ENCODE results near the gene CKS1B.

The CKS1B gene

GRCh38 chr1:154966111-154966510 is 8.4 kb upstream of the CKS1B start:
- no peak overlapping the region for H3K9ac ChIP-seq (ENCODE audit: low read length)
- H3K36me3 ChIP-seq (ENCODE audit: control insufficient read depth, insufficient read depth, low read length) = peaks cover 26% of the 10 kb centered on the region
- H4K8ac ChIP-seq (ENCODE audit: low read depth, low read length) = no peak overlapping the region
- no peak overlapping the region for H3K27ac ChIP-seq (ENCODE audit: low read depth, low read length)
- no peak overlapping the region for H3K23ac ChIP-seq (ENCODE audit: low read length)
- H3K79me1 ChIP-seq (ENCODE audit: low read length) = peaks cover 27% of the 10 kb centered on the region
- H3K4me2 ChIP-seq (ENCODE audit: low read length) = no peak overlapping the region
- H4K5ac ChIP-seq (ENCODE audit: low read length) = no peak overlapping the region
- no peaks in the 10 kb centered on the region for H3K4me1 ChIP-seq (ENCODE audit: control insufficient read depth, low read depth, low read length)
- peaks cover 35% of the 10 kb centered on the region for H3K79me2 ChIP-seq (ENCODE audit: control insufficient read depth, insufficient read depth, low read length)
- no peak overlapping the region for H3K56ac ChIP-seq (ENCODE audit: low read length)
- H3K27me3 ChIP-seq (ENCODE audit: insufficient read depth, low read length, poor library complexity) = no peaks in the 10 kb centered on the region
- no peak overlapping the region for H2BK5ac ChIP-seq (ENCODE audit: low read length)
- H3K4me3 ChIP-seq (ENCODE audit: low read length) = no peak overlapping the region
- no peak overlapping the region for H2BK15ac ChIP-seq (replicated peaks; ENCODE audit: low read depth)
- WGBS (ENCODE audit: extremely low coverage, insufficient coverage, low lambda C conversion rate) = no CpG with 5 or more reads among the region's 7 CpGs
- H3K18ac ChIP-seq (ENCODE audit: low read length) = no peak overlapping the region
- no peak overlapping the region for H2BK120ac ChIP-seq (ENCODE audit: low read depth, low read length)
- no peak for DNase-seq
- no peak overlapping the region for H2AK5ac ChIP-seq (ENCODE audit: low read length)
- no peak overlapping the region for H3K4ac ChIP-seq (ENCODE audit: low read depth, low read length)

- no CpG with 5 or more reads among the region's 5 CpGs for WGBS (ENCODE audit: extremely low coverage, insufficient coverage, low lambda C conversion rate)
- Histone ChIP-seq H3K56ac (ENCODE audit: low read length) (no peak overlapping the region), H3K36me3 (ENCODE audit: control insufficient read depth, insufficient read depth, low read length) (peaks cover 26% of the 10 kb centered on the region), H2BK120ac (ENCODE audit: low read depth, low read length) (no peak overlapping the region), H4K8ac (ENCODE audit: low read depth, low read length) (no peak overlapping the region), H2BK5ac (ENCODE audit: low read length) (no peak overlapping the region), H3K79me2 (ENCODE audit: control insufficient read depth, insufficient read depth, low read length) (peaks cover 37% of the 10 kb centered on the region), H2BK15ac (replicated peaks; ENCODE audit: low read depth) (no peak overlapping the region), H2AK5ac (ENCODE audit: low read length) (no peak overlapping the region), H3K27ac (ENCODE audit: low read depth, low read length) (no peak overlapping the region), H4K5ac (ENCODE audit: low read length) (no peak overlapping the region), H3K4me1 (ENCODE audit: control insufficient read depth, low read depth, low read length) (peaks cover 6% of the 10 kb centered on the region), H3K9ac (ENCODE audit: low read length) (peak overlapping the region; percentile 15), H3K4ac (ENCODE audit: low read depth, low read length) (no peak overlapping the region), H3K79me1 (ENCODE audit: low read length) (peaks cover 27% of the 10 kb centered on the region), H3K4me2 (ENCODE audit: low read length) (no peak overlapping the region), H3K18ac (ENCODE audit: low read length) (no peak overlapping the region), H3K4me3 (ENCODE audit: low read length) (no peak overlapping the region), H3K23ac (ENCODE audit: low read length) (no peak overlapping the region), H3K27me3 (ENCODE audit: insufficient read depth, low read length, poor library complexity) (no peaks in the 10 kb centered on the region)
- no peak for DNase-seq
Observed at GRCh38 chr1:154967331-154967950, 7.0 kb upstream of the CKS1B start.

- H3K4me1 ChIP-seq (ENCODE audit: control insufficient read depth, low read depth, low read length) = peaks cover 6% of the 10 kb centered on the region
- peaks cover 26% of the 10 kb centered on the region for H3K79me1 ChIP-seq (ENCODE audit: low read length)
- no peak overlapping the region for H3K4ac ChIP-seq (ENCODE audit: low read depth, low read length)
- no peak overlapping the region for H4K8ac ChIP-seq (ENCODE audit: low read depth, low read length)
- H3K9ac ChIP-seq (ENCODE audit: low read length) = peak overlapping the region; percentile 95
- H3K36me3 ChIP-seq (ENCODE audit: control insufficient read depth, insufficient read depth, low read length) = peaks cover 21% of the 10 kb centered on the region
- no peak overlapping the region for H2BK120ac ChIP-seq (ENCODE audit: low read depth, low read length)
- no peak overlapping the region for H2BK5ac ChIP-seq (ENCODE audit: low read length)
- peaks cover 37% of the 10 kb centered on the region for H3K79me2 ChIP-seq (ENCODE audit: control insufficient read depth, insufficient read depth, low read length)
- peak overlapping the region; percentile 87 for H3K56ac ChIP-seq (ENCODE audit: low read length)
- no peak overlapping the region for H4K5ac ChIP-seq (ENCODE audit: low read length)
- peak; percentile 29 for DNase-seq
- H3K4me2 ChIP-seq (ENCODE audit: low read length) = peak overlapping the region; percentile 73
- H2AK5ac ChIP-seq (ENCODE audit: low read length) = no peak overlapping the region
- no peak overlapping the region for H3K23ac ChIP-seq (ENCODE audit: low read length)
- no peak overlapping the region for H2BK15ac ChIP-seq (replicated peaks; ENCODE audit: low read depth)
- no CpG with 5 or more reads among the region's 3 CpGs for WGBS (ENCODE audit: extremely low coverage, insufficient coverage, low lambda C conversion rate)
- H3K27me3 ChIP-seq (ENCODE audit: insufficient read depth, low read length, poor library complexity) = no peaks in the 10 kb centered on the region
- H3K18ac ChIP-seq (ENCODE audit: low read length) = no peak overlapping the region
- no peak overlapping the region for H3K27ac ChIP-seq (ENCODE audit: low read depth, low read length)
- peak overlapping the region; percentile 79 for H3K4me3 ChIP-seq (ENCODE audit: low read length)
Observed at GRCh38 chr1:154968731-154969130, 5.8 kb upstream of the CKS1B start.

- Histone ChIP-seq H2AK5ac (ENCODE audit: low read length) (peak overlapping the region; percentile 59), H4K8ac (ENCODE audit: low read depth, low read length) (no peak overlapping the region), H3K4me2 (ENCODE audit: low read length) (peak overlapping the region; percentile 73), H3K36me3 (ENCODE audit: control insufficient read depth, insufficient read depth, low read length) (peaks cover 17% of the 10 kb centered on the region), H3K4me1 (ENCODE audit: control insufficient read depth, low read depth, low read length) (peaks cover 6% of the 10 kb centered on the region), H3K18ac (ENCODE audit: low read length) (no peak overlapping the region), H3K27me3 (ENCODE audit: insufficient read depth, low read length, poor library complexity) (no peaks in the 10 kb centered on the region), H2BK5ac (ENCODE audit: low read length) (no peak overlapping the region), H4K5ac (ENCODE audit: low read length) (no peak overlapping the region), H3K79me1 (ENCODE audit: low read length) (peaks cover 25% of the 10 kb centered on the region), H2BK120ac (ENCODE audit: low read depth, low read length) (no peak overlapping the region), H3K4ac (ENCODE audit: low read depth, low read length) (no peak overlapping the region), H3K9ac (ENCODE audit: low read length) (peak overlapping the region; percentile 95), H3K56ac (ENCODE audit: low read length) (peak overlapping the region; percentile 87), H3K79me2 (ENCODE audit: control insufficient read depth, insufficient read depth, low read length) (peaks cover 37% of the 10 kb centered on the region), H3K23ac (ENCODE audit: low read length) (peak overlapping the region; percentile 59), H2BK15ac (replicated peaks; ENCODE audit: low read depth) (no peak overlapping the region), H3K4me3 (ENCODE audit: low read length) (peak overlapping the region; percentile 79), H3K27ac (ENCODE audit: low read depth, low read length) (no peak overlapping the region)
- WGBS (ENCODE audit: extremely low coverage, insufficient coverage, low lambda C conversion rate) = no CpG with 5 or more reads among the region's 5 CpGs
- no peak for DNase-seq
Observed at GRCh38 chr1:154969246-154969645, 5.2 kb upstream of the CKS1B start.

GRCh38 chr1:154969860-154970452 is 4.5 kb upstream of the CKS1B start:
- Histone ChIP-seq H3K79me1 (ENCODE audit: low read length) (peaks cover 25% of the 10 kb centered on the region), H3K23ac (ENCODE audit: low read length) (peak overlapping the region; percentile 59), H4K5ac (ENCODE audit: low read length) (no peak overlapping the region), H3K4me3 (ENCODE audit: low read length) (peak overlapping the region; percentile 79), H3K27ac (ENCODE audit: low read depth, low read length) (peak overlapping the region; percentile 49), H2BK15ac (replicated peaks; ENCODE audit: low read depth) (no peak overlapping the region), H3K27me3 (ENCODE audit: insufficient read depth, low read length, poor library complexity) (no peaks in the 10 kb centered on the region), H3K9ac (ENCODE audit: low read length) (peak overlapping the region; percentile 95), H3K79me2 (ENCODE audit: control insufficient read depth, insufficient read depth, low read length) (peaks cover 38% of the 10 kb centered on the region), H3K36me3 (ENCODE audit: control insufficient read depth, insufficient read depth, low read length) (peaks cover 15% of the 10 kb centered on the region), H3K56ac (ENCODE audit: low read length) (peak overlapping the region; percentile 87), H3K18ac (ENCODE audit: low read length) (peak overlapping the region; percentile 83), H3K4me1 (ENCODE audit: control insufficient read depth, low read depth, low read length) (peaks cover 6% of the 10 kb centered on the region), H2BK5ac (ENCODE audit: low read length) (peak overlapping the region; percentile 63), H3K4me2 (ENCODE audit: low read length) (peak overlapping the region; percentile 73), H2BK120ac (ENCODE audit: low read depth, low read length) (no peak overlapping the region), H4K8ac (ENCODE audit: low read depth, low read length) (no peak overlapping the region), H2AK5ac (ENCODE audit: low read length) (no peak overlapping the region), H3K4ac (ENCODE audit: low read depth, low read length) (peak overlapping the region; percentile 70)
- DNase-seq = no peak
- no CpG with 5 or more reads among the region's 22 CpGs for WGBS (ENCODE audit: extremely low coverage, insufficient coverage, low lambda C conversion rate)
